HG03342 (cell line): ENCODE measurements around the gene ARNT2.

Experiments used
- ATAC-seq: cut with Tn5 transposase; IDR thresholded peaks from one replicate; pipeline ENCODE4 v1.9.1; 2021; ENCODE audit warnings: mild to moderate bottlenecking, moderate library complexity; ENCODE audit not compliant: unreplicated experiment

ARNT2 gene

DNA sequence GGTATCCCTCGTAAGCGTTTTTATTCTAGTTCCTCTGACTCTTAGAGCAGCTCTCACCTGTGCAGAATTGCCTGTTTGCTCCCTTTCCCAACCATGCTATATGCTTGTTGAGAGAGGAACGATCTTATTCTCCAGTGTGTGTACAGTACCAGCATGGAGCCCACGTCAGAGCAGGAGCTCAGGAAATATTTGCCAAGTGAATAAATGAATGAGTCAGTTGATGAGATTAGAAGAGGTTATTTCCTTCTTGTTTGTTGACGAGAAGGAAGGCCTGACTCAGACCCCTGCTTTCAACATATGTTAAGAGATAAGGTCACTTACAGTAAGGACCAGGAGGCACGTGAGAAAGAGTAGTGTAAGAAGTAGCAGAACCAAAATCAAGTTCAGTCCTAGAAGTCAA, 184.6 kb downstream of the ARNT2 start:
- ATAC-seq: no peak

DNA sequence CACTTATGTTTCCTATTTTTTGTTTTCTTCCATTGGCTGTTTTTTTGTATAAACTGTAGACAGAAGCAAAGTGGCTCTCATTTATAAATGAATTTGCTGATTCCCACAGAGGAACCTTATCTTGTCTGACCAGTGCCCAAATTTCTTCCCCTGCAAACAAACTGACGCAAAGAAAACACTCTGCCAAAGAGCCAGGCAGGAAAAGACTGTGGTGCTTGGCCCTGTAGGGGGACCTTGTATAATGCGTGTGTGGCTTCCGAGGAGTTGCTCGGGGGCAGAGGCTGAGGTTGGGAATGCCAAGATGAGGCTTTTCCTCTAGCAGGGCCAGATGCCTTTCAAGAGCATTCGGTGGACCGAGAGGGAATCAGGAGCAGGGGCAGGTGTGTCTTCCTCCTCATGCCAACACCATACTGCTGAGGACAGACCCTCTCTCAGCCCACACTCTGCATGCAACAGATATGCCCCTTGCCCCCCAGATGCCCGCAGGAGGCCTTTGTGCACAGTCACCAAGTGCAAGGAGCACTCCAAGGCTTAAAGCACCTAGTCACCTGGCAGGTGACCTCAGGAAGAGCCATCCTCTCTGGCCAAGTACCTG, 186.7 kb downstream of the ARNT2 start:
- ATAC-seq: no peak

DNA sequence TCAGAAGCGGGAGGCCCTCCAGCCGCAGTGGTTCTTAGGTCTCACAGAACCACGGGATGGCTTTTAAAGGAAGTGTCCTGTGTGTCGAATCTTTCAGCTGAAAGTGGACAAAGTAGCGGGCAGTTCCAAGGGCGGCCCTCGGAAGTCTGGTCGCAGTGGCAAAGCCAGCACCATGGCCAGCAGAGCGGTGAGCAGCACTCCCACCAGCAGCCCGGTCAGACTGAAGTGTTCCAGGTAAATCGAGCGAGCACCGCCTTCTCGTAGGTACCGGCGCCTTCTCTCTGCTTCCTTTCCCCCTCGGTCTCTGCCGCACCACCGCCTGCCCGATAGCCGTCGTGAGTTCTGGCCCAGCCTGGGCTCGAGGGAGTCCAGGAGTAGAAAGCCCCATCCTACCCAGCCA, 187.3 kb downstream of the ARNT2 start:
- ATAC-seq: no peak

DNA sequence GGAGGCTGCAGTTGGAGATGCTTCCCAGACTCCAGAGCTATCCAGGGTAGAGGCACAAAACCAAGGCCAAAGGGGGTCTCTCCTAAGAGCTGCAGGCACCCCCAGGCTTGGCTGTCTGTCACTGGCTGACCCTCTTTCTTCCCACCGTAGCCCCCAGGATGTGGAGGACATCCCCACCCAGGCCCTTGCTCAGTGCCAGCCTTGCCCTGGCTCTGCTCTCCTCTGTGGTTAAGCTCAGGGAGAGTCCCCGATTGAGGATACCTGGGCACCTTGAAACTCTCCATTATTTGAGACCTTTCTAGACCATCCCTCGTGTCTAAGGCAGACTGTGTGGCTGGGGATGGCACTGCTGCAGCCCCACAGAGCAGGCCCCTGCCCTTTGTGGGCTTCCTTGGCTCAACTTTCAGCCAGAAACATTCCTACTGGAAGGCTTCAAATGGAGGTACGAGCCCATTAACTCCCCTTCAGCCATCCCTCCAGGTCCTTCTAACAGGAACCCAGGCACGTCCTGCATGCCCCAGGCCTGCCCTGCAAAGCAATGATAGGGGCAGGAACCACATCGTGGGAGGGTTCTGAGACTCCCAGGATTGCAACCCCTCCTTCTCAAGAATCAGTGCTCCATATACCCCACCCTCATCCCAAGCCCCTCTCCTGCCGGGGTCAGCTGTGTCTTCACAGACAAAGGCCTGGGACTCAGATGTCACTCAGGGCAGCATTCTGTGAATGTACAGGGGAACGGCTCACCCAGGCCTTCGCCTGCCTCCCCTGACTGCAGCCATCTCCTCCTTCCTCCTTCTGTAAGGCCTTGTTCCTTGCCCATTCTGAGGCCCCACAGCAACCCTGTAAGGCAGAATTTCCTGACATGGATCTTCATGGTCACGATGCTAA, 188.0 kb downstream of the ARNT2 start:
- no peak for ATAC-seq

DNA sequence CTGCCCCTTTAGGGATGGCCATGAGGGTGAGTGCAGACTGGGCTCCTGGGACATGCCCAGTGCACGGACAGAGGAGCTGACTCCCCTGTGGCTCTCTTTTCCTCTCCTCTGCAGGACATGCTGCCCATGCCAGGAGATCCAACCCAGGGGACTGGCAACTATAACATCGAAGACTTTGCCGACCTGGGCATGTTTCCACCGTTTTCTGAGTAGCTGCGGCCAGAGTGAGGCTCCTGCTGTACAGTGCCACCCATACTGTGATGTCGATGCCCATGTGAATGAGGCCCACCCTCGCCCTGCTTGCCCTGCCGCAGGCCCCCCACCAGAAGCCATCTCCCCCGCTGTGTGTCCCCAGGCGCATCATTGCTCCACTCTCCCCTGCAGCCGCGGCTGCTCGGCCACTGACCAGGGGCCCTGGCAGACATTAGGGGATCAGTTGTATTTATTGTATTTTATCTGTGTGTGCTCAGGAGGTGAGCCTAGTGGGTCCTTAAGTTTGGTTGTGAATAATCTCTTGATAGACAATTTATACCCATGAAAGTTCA, 189.4 kb downstream of the ARNT2 start:
- ATAC-seq: no peak

DNA sequence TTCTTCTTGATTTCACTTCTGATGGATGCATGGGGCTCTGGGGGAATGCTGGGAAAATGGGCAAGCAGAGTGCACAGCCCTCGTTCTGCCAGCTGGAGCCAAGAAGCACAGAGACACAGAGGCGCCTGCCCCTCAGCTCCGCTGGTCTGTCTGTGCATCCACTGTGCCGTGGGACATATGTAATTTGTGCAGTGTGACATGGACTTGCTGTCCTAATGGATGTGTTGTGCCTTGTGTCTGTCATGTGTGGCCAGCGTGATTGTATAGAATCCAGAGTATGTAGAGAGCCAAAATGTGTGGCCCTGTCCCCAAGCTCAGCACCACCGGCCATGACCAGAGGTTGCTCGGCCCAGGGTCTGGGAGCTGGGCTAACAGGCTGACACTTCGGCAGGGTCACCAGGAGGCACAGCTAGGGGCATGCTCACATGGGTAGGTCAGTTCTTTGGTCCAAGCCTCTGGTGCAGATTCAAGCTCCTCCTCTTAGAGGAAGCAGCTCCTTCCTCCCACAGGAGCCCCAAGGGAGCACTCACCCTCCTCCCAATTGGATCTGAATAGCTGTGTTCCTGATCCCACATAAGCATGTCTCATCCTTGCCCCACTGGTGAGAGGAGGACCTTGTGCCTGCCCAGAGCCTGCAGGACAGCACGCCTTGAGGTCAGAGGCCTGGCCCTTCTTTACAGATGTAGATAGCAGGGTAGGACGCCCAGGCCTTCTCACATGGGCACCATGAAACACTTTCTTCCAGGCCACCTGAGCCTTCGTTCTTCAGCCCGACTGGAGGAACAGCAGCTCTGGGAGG, 190.1 kb downstream of the ARNT2 start:
- ATAC-seq: no peak

DNA sequence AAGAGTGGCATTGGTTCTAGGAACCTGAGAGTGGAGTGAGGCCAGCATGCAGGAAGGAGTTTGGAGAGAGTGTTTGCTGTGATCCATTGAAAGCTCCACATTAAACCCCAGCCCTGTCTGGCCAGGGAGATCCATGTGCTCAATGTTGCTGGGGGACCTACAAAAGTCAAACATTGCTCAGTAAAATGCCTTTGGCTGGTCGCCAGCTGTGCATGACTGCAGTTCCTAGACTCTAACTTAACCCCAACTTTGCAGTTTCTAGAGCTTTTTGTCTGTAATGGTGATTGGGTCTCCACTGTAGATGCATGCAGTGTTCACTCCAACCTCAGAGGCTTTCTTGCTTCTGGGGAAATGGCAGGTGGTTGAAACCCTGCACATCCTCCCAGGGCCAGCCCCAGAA, 191.2 kb downstream of the ARNT2 start:
- no peak for ATAC-seq

DNA sequence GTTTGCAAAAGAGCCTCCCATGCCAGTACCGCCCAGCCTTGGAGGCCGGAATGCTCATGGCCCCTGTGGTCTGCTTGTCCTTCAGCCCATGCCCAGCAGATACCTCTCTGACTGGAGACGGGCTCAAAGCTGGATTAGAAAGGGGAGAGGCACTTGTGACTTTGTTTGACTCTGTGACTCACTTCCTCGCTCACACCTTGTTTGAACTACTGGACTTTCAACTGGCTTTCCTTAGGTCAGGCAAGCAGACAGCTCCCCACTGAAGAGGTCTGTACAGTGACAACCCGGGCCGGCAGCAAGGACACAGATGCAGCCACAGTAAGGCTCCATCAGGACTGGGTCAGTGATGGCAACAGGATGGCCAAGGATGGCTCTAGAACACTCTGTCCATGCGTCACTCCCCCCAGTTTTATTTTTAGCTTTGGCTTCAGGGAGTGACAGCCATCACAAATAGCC, 192.4 kb downstream of the ARNT2 start:
- no peak for ATAC-seq

DNA sequence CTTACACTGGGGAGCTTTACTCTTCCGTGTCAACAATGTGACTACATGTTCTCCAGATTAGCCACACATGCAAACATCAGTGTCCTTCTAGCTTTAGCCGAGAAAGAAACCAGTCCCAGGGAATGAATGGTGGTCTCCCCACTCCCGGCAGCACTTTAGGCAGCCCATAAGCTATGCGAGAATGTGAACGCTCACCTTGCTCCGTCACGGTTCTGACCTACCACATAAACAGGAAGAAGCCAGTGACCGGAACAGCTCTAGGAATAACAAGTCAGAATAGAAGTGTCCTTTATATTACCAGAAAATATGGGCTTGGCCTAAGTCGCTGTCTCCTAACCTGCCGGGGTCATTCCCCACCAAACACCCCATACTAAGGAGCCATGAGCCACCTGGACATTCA, 192.9 kb downstream of the ARNT2 start:
- ATAC-seq: no peak

DNA sequence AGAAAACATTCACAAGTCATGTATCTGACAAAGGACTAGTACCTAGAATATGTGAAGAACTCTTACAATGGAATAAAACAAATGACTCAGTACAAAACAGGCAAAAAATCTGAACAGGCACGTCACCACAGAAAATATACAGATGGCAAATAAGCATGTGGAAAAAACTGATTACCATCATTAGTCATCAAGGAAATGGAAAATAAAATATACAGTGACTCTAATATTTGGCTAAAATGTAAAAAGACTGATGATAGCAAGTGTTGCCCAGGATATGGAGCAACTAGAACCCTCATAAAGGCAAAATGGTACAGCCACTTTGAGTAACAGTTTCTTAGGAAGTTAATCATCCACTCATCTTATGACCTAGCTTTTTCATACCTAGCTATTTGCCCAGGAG, 195.2 kb downstream of the ARNT2 start:
- ATAC-seq: no peak

DNA sequence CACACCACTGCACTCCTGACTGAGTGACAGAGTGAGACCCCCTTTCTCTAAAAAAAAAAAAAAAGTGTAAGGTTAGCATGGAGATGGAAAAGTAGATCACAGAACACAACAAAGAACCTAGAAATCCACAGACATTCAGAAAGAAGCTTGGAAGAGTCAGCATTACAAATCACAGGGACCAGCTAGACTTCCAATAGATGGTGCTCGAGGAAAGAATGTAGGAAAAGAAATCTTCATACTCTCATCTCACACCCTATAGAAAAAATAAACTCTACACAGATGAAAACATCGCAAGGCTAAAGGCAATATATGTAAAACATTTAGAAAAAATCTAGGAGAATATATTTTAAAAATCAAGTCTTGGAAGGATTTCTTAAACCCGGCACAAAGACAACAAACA, 196.4 kb downstream of the ARNT2 start:
- ATAC-seq: no peak

DNA sequence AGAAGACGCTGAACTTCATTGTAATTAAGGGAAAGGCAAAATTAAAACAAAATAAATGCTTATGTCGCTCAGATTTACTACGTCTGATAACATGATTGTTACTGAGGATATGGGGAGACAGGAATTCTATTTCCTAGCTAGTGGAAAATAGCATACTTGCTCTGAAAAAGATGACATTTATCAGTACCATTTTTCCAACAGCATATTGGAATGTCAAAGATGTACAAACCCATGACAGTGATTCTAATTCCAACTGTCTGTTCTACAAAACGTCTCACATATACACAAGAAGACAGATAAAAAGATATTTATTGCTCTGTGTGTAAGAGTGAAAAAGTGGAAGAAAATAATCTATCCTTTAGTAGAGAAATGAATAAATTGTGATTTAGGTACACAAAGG, 197.1 kb downstream of the ARNT2 start:
- ATAC-seq: no peak

DNA sequence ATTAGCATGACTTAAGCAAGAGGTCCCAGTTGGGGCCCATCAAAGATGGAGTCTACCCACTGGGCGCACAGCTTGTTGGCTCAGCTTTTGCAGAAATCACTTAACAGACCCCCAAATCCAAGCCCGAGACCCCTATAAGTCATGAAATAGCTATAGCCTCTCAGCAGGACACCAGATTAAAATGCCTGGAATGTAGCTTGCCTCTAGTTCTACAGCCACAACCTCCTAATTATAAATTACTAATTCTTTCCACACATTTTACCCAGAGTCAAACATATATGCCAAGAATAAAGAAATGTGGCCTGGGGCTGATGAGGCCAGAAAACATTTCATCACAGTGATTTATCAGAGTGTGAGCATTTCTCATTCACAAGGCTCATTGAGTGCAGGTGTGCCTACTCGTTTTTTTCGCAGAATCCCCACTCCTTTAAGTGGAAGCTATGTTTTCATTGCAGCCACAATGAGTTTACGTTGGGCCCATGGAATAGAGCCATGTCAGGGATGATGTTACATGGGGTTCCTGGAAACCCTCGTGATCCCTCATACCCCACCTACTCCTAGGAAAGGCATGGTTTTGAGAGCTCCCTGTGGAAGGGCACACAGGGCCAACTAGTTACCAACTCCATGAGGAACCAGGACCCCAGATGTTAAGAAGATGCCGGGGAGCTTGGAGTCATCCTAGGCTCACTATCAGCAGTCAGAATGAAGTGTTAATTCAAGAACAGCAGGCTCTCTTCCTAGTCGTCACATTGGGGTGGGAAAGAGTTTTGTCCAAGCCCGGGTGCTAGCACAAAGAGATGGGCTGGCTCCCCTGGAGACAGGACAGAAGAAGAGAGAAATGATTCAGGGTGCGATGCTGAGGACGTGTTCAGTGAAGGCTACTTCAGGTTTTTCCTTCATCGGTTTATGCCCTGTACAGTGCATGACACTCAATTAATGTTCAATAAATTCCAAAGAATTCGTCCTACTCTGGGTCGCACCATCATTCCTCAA, 200.7 kb downstream of the ARNT2 start:
- ATAC-seq: no peak

DNA sequence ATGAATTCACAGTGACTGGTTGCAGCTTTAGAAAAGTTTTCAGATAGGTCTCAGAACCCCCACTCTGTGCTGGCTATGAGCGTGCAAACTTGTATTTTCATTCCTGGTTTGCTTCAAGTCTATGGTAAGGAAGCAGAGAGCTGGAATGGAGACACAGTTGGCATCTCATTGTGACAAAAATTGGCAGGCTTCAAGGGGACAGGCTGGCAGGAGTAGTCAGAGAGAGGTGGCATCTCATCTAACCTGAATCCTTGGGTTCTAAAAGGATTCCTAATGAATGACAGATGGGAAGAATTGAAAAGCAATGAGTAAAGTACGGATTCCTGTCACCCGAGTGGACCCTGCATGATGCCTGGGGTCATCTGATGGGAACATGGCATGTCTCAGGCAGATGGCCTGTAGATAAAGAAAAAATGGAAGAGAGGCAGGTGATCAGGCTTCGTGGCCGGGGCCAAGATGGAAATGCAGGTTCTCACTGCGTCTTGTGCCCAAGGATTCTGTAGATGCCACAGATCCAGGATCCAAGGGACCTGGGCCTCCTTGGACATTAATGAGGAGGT, 201.5 kb downstream of the ARNT2 start:
- no peak for ATAC-seq

DNA sequence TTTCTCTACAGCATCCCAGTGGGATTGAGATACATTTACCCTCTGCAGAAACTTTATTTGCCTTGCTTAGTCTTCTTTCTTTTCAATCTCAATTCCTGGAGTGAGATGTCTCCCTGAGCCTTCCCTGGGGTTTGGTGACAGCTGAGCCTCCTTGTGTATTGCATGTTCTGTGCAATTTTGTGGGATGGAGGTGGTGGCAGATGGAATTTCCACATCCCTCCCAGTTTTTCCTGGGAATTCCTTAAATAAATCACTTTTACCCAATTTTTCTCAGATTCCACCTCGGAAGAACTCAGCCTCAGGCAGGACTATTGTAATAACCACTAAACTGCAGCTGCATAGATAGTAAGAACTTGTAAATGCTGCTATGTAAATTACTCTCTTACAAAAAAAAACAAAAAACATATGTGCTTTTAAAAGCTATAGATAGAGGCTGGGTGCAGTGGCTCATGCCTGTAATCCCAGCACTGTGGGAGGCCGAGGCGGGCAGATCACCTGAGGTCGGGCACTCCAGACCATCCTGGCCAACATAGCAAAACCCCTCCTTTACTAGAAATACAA, 202.4 kb downstream of the ARNT2 start:
- no peak for ATAC-seq

DNA sequence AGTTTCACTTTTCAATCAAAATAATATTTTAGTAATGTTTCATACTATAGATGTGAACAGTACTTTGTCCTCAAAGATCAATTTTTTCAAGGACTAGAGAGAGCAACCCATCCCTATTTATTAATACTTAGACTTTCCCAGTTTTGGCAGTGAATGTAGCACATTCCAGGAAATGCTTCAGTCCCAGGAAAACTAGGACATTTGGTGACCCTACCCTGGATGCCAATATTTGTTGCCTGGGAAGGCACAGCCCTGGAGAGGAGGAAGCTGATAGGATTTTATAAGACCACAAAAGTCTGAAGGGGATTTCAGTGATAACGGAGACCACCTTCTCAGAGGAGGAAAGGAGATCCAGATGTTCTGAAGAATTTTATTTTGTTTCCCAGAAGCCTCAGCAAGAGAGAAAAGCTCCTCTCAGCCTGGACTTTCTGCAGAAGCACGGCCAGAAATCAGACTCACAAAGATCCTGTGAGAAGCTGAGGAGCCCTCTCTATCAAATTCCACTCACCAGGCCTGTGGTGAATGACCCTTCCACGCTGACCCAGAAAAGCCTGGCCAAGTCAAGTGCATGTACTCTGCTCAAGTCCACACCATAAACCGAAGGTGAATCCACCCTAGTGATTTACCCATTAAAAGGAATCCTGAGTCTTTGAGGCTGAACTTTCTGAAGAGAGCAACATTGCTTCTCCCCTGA, 203.3 kb downstream of the ARNT2 start:
- ATAC-seq: no peak

DNA sequence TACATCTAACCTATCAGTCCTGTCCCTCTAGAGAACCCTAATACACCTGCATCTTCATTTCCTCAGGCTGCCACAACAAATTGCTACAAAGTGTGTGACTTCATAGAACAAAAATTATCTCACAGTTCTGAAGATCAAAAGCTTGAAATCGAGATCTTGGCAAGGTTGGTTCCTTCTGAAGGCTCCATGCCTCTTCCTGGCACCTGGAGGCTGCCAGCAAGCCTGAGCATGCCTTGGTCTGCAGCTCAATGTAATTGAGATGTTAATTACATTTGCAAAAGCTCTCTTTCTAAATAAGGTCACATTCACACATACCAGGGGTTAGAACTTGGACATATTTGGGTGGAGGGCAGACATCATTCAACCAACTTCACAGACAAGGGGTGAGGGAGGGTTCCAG, 204.5 kb downstream of the ARNT2 start:
- no peak for ATAC-seq

DNA sequence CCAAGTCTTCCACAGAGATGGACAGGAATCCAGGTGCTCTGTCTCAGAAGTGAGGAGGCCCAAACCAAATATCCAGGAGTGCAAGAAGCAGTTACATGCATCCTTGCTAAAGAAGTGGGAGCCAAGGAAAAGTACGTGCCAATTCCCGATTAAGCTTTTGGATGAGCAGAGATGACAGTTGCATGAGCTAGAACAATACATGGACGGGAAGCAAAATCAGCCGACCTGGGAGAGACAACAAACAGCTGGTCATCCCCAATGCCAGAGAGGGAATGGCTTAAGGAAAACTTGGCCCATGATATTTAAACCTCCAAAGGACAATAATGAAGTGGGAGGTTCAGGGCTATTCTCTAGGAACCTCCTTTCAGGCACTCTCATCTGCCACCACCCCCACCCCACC, 204.9 kb downstream of the ARNT2 start:
- no peak for ATAC-seq

DNA sequence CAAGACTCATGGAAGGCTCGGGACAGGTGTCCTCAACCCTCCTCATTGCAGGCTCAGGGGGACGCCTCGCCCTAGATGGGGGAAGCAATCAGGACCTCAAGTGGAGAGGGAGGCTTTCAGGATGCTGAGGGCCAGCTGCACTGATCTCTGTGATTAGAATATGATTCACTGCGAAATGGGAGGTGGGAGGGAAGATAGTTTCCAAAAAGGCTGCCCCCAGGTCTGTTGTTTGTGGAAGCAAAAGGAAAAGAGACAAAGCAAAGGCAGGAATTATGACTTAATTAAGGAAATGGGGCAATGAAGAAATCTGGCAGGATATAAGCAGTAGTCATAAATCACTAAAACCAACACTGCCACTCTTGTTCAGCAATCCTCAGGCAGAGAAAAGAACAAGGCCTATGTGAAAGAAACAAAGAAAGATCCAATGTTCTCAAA, 205.3 kb downstream of the ARNT2 start:
- no peak for ATAC-seq
